Suprapubic skin (tissue), 4 donors: ENCODE data around the gene EVA1A. TPM values are rescaled to one million over a fixed set of nuclear protein-coding genes. Genes with fewer than 3 reads are reported as not detected.

Experiments
- DNase-seq, 2 donors: peaks; one replicate each; pipeline ENCODE4 v3.0.0-alpha.2; 2019; ENCODE audit warnings: low spot score in 2 of 2
- H3K27ac ChIP-seq: fragments of 200-600 bp; sonication (generic); one replicate; pipeline ENCODE4 v1.5.1; 2019
- H3K27me3 ChIP-seq: fragments of 200-600 bp; sonication (generic); one replicate; pipeline ENCODE4 v1.5.1; 2019
- H3K36me3 ChIP-seq: fragments of 200-600 bp; sonication (generic); one replicate; pipeline ENCODE4 v1.5.1; 2019
- H3K4me1 ChIP-seq: fragments of 200-600 bp; sonication (generic); one replicate; pipeline ENCODE4 v1.5.1; 2019
- H3K4me3 ChIP-seq: fragments of 200-600 bp; sonication (generic); one replicate; pipeline ENCODE4 v1.5.1; 2019; ENCODE audit warnings: mild to moderate bottlenecking
- H3K9me3 ChIP-seq: fragments of 200-600 bp; sonication (generic); one replicate; pipeline ENCODE4 v1.5.1; 2019
- CTCF ChIP-seq, 2 donors: fragments of 200-600 bp in 1 of 2; fragments of 450-650 bp in 1 of 2; sonication (generic) in 1 of 2; IDR thresholded peaks; one replicate each; pipeline ENCODE4 v1.5.1; 2016 to 2019; ENCODE audit warnings: antibody characterized with exemption in 2 of 2, mild to moderate bottlenecking in 1 of 2, moderate library complexity in 1 of 2
- EP300 ChIP-seq: sonication (generic); formaldehyde crosslinking; IDR thresholded peaks from one replicate; pipeline ENCODE4 v1.6.1; 2017; ENCODE audit warnings: antibody characterized with exemption
- POLR2A ChIP-seq, 2 donors: fragments of 450-650 bp; IDR thresholded peaks; one replicate each; pipeline ENCODE4 v1.6.1; 2017; ENCODE audit warnings: antibody characterized with exemption in 2 of 2, mild to moderate bottlenecking in 2 of 2, moderate library complexity in 2 of 2
- POLR2AphosphoS5 ChIP-seq, 3 donors: sonication (generic); formaldehyde crosslinking; IDR thresholded peaks; one replicate each; pipeline ENCODE4 v1.6.1; 2017; ENCODE audit warnings: antibody characterized with exemption in 3 of 3
- WGBS: methylation state at CpG from one replicate; pipeline ENCODE4 v1.1.5; 2018; 5-methylcytosine and 5-hydroxymethylcytosine counted together
- total RNA-seq, 4 donors: library from RNA; depleted of rRNA; stranded (reverse); fragments of >200 nt; gene quantifications; one replicate each; pipeline ENCODE4 v1.1.0, GENCODE V29; 2016

Gene EVA1A
- total RNA-seq, 4 donors from 2014 or later: 5.7 to 11.4 (median 7.9) TPM

GRCh38 chr2:75558786-75559679, 1.7 kb downstream of the EVA1A start:
- TF ChIP-seq CTCF (IDR thresholded peaks at IDR 0.05) (no peak), EP300 (no peak), POLR2A (IDR thresholded peaks at IDR 0.05) (no peak), POLR2AphosphoS5 (IDR thresholded peaks at IDR 0.05) (no peak)
- Histone ChIP-seq H3K9me3 (no peaks in the 10 kb centered on the region), H3K27me3 (peaks cover 10% of the 10 kb centered on the region), H3K4me1 (peaks cover 15% of the 10 kb centered on the region), H3K36me3 (no peaks in the 10 kb centered on the region), H3K27ac (no peak overlapping the region), H3K4me3 (peak overlapping the region; percentile 62)
- DNase-seq: no peak
- 81% methylated on average over 9 of the region's 9 CpGs for WGBS

- H3K4me3 ChIP-seq: no peak overlapping the region
- H3K4me1 ChIP-seq: peaks cover 15% of the 10 kb centered on the region
- H3K27me3 ChIP-seq: peaks cover 10% of the 10 kb centered on the region
- no peaks in the 10 kb centered on the region for H3K9me3 ChIP-seq
- DNase-seq: no peak
- H3K27ac ChIP-seq: no peak overlapping the region
- H3K36me3 ChIP-seq: no peaks in the 10 kb centered on the region
- TF ChIP-seq EP300: no peak
- no peak for TF ChIP-seq CTCF (IDR thresholded peaks at IDR 0.05)
- no peak for TF ChIP-seq POLR2AphosphoS5 (IDR thresholded peaks at IDR 0.05)
- TF ChIP-seq POLR2A (IDR thresholded peaks at IDR 0.05): no peak
- 96% methylated on average over 6 of the region's 6 CpGs for WGBS
These were observed 2.6 kb downstream of the EVA1A start for GRCh38 chr2:75558136-75558535.

GRCh38 chr2:75557474-75558133, 3.1 kb downstream of the EVA1A start:
- peaks cover 10% of the 10 kb centered on the region for H3K27me3 ChIP-seq
- H3K27ac ChIP-seq: no peak overlapping the region
- WGBS: 96% methylated on average over 4 of the region's 4 CpGs
- H3K4me3 ChIP-seq: no peak overlapping the region
- TF ChIP-seq POLR2AphosphoS5 (IDR thresholded peaks at IDR 0.05) (no peak), POLR2A (IDR thresholded peaks at IDR 0.05) (no peak), EP300 (no peak), CTCF (IDR thresholded peaks at IDR 0.05) (no peak)
- H3K36me3 ChIP-seq: no peaks in the 10 kb centered on the region
- H3K4me1 ChIP-seq: peaks cover 15% of the 10 kb centered on the region
- DNase-seq: no peak
- no peaks in the 10 kb centered on the region for H3K9me3 ChIP-seq

GRCh38 chr2:75556679-75557366, 3.9 kb downstream of the EVA1A start:
- H3K27ac ChIP-seq: no peak overlapping the region
- no peak for TF ChIP-seq EP300
- TF ChIP-seq CTCF (IDR thresholded peaks at IDR 0.05): no peak
- no peak for TF ChIP-seq POLR2A (IDR thresholded peaks at IDR 0.05)
- no peak for TF ChIP-seq POLR2AphosphoS5 (IDR thresholded peaks at IDR 0.05)
- no peaks in the 10 kb centered on the region for H3K36me3 ChIP-seq
- H3K9me3 ChIP-seq: no peaks in the 10 kb centered on the region
- no peak for DNase-seq
- peaks cover 10% of the 10 kb centered on the region for H3K27me3 ChIP-seq
- H3K4me1 ChIP-seq: peaks cover 15% of the 10 kb centered on the region
- WGBS: 87% methylated on average over 7 of the region's 7 CpGs
- no peak overlapping the region for H3K4me3 ChIP-seq
